Kidney (tissue), 14 donors: ENCODE data around the gene MTPN. TPM values are rescaled to one million over a fixed set of nuclear protein-coding genes. Genes with fewer than 3 reads are reported as not detected.

Experiments
- DNase-seq, 5 donors: peaks; one replicate each; pipeline ENCODE4 v3.0.0-alpha.2; 2013 to 2020
- FAIRE-seq: peaks from 2 replicates; lab custom pipeline; 2012; peaks lifted over from hg19 to GRCh38; lab: Jason Lieb, UNC
- H3K27ac ChIP-seq, 2 donors: one replicate each; pipeline ENCODE4 v1.7.0; 2013; ENCODE audit warnings: low read depth in 2 of 2, low read length in 2 of 2, inconsistent platforms in 1 of 2
- H3K27me3 ChIP-seq: one replicate; pipeline ENCODE4 v1.7.1; 2013; ENCODE audit warnings: low read length, inconsistent platforms; ENCODE audit not compliant: control insufficient read depth, insufficient read depth
- H3K36me3 ChIP-seq, 3 donors: one replicate each; pipeline versions ENCODE4 v1.7.0 to v1.7.1; 2013; ENCODE audit warnings: low read length in 3 of 3, control low read depth in 1 of 3, inconsistent platforms in 1 of 3; ENCODE audit not compliant: insufficient read depth in 3 of 3, control insufficient read depth in 2 of 3
- H3K4me1 ChIP-seq, 3 donors: one replicate each; pipeline versions ENCODE4 v1.7.0 to v1.7.1; 2013; ENCODE audit warnings: low read length in 3 of 3, inconsistent platforms in 1 of 3, low read depth in 1 of 3; ENCODE audit not compliant: control insufficient read depth in 2 of 3, insufficient read depth in 2 of 3
- H3K4me3 ChIP-seq, 3 donors: one replicate each; pipeline versions ENCODE4 v1.7.0 to v1.8.1; 2013; ENCODE audit warnings: low read length in 3 of 3, control low read depth in 1 of 3, inconsistent platforms in 1 of 3
- H3K9ac ChIP-seq, 3 donors: one replicate each; pipeline versions ENCODE4 v1.7.0 to v1.7.1; 2013; ENCODE audit warnings: low read length in 3 of 3, control low read depth in 1 of 3, inconsistent platforms in 1 of 3
- H3K9me3 ChIP-seq, 3 donors: one replicate each; pipeline versions ENCODE4 v1.7.0 to v1.7.1; 2013; ENCODE audit warnings: low read length in 3 of 3, control low read depth in 1 of 3, inconsistent platforms in 1 of 3; ENCODE audit not compliant: control insufficient read depth in 2 of 3, insufficient read depth in 1 of 3
- intact Hi-C: fragments of 100-400 bp; cut with DNase I; formaldehyde crosslinking; loops from one replicate; pipeline ENCODE4 v1.11.1; 2022
- polyA plus RNA-seq: library from polyadenylated mRNA; stranded (reverse); fragments of 350-450 nt; fragmentation: Illumina TruSeq; extraction: RNeasy Lipid Tissue Mini Kit (QIAGEN cat#74804); gene quantifications from one replicate; pipeline ENCODE4 v1.2.3, GENCODE V29; 2014; ENCODE audit warnings: low read depth, low replicate concordance; ENCODE audit not compliant: insufficient read depth
- total RNA-seq: library from RNA; stranded (reverse); fragmentation: NEBNext Ultra II Directional; extraction: Animal tissue kit (Norgen Biotek cat#: 25700); gene quantifications from one replicate; pipeline ENCODE4 v1.2.1, GENCODE V29; 2021
- TF ChIP-seq, protein P1 (sequence below): IDR thresholded peaks from 3 replicates; pipeline ENCODE4 v1.5.1; 2012; ENCODE audit warnings: mild to moderate bottlenecking, moderate library complexity, borderline replicate concordance; ENCODE audit not compliant: insufficient read depth; ENCODE audit errors: extremely low read depth
- donor health status: control.
- donor health status: control.
- donor health status: control.
- donor health status: control.
- donor health status: control.
- donor health status: DM: yes; HTN: yes; CAD: no.
- donor health status: Normal renal cell carcinoma (clear cell type).

The MTPN gene
- total and polyA plus RNA-seq, 2 donors from 2014 or later: 43.1 to 101 TPM

DNA sequence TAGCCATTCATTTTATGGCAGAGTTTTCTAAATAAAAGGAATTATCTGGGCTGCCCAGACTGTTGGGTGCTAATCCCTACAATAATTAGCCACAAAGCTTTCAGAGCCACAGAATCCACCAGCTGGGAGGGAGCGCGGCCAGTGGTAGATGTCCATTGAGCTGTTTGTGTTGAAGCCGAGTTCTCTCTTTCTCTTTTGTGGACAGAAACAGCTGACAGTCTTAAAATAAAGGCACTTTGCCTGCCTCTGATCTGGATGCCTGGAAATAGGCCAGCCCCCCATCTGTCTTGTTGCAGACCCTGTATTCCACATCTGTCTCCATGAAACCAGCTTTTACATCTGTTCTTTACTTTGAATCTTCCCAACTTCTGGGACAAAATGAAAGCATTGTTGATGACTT, 66.1 kb downstream of the MTPN start:
- no peak overlapping the region for H3K4me3 ChIP-seq
- TF ChIP-seq, protein P1, sequence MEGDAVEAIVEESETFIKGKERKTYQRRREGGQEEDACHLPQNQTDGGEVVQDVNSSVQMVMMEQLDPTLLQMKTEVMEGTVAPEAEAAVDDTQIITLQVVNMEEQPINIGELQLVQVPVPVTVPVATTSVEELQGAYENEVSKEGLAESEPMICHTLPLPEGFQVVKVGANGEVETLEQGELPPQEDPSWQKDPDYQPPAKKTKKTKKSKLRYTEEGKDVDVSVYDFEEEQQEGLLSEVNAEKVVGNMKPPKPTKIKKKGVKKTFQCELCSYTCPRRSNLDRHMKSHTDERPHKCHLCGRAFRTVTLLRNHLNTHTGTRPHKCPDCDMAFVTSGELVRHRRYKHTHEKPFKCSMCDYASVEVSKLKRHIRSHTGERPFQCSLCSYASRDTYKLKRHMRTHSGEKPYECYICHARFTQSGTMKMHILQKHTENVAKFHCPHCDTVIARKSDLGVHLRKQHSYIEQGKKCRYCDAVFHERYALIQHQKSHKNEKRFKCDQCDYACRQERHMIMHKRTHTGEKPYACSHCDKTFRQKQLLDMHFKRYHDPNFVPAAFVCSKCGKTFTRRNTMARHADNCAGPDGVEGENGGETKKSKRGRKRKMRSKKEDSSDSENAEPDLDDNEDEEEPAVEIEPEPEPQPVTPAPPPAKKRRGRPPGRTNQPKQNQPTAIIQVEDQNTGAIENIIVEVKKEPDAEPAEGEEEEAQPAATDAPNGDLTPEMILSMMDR: no peak
- no peaks in the 10 kb centered on the region for H3K9me3 ChIP-seq
- H3K36me3 ChIP-seq: no peaks in the 10 kb centered on the region
- H3K27me3 ChIP-seq: no peaks in the 10 kb centered on the region
- H3K9ac ChIP-seq: no peak overlapping the region
- intact Hi-C loops: no loop called here
- H3K4me1 ChIP-seq: no peaks in the 10 kb centered on the region
- H3K27ac ChIP-seq: no peak overlapping the region
- DNase-seq (peak in 3 of 5 donors; percentile 44 to 82 (median 52)), FAIRE-seq (no peak)

DNA sequence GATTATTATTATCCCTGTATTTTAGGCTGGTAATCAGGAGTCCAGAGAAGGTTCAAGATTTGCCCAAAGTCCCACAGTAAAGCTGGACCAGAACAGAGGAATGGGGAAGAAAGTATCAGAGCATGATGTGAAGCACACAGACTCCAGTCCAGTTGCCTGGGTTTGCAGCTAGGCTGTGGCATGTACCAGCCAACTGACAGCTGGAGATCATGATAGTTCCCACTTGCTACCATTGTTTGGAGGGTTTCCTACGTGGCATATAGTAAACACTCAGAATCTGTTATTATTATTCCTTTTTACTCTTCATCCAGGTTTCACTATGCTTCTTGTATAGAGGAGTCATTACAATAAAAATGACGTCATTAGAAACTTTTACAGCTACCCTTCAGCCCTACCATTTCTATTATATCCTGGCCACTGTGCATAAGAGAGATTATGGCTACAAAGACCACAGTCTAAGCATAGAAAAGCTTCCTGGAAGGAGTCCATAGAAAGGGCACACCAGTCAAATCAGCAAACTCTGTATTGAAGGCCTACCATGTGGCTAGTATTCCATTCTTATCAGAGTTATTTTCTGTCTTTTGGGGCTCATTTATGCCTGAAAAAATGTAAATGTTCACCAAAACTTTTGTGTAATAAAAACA, 66.6 kb downstream of the MTPN start:
- intact Hi-C loops: no loop called here
- Histone ChIP-seq H3K4me1 (no peaks in the 10 kb centered on the region), H3K9ac (no peak overlapping the region), H3K9me3 (no peaks in the 10 kb centered on the region), H3K36me3 (no peaks in the 10 kb centered on the region), H3K27me3 (no peaks in the 10 kb centered on the region), H3K27ac (no peak overlapping the region), H3K4me3 (no peak overlapping the region)
- TF ChIP-seq, protein P1: no peak
- DNase-seq: no peak
- no peak for FAIRE-seq

DNA sequence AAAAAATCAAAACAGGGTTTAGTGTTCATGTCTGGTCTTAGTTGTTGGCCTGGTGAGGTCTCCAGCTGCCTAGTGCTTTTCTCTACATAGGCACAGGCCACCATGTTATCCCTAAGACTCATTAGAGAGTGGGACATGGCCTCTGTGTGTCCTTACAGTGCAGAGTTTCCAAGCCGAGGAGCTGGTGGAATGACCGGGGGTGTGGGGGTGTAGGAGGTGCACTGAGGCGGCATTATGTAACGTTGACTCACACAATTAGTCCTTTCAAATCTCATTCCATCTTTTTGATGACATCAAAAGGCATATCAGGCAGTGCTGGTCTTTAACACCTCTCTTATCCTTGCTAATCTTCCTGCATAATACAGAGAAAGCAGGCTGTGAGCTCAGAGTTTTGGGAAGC, 71.3 kb downstream of the MTPN start:
- Histone ChIP-seq H3K4me3 (no peak overlapping the region), H3K9me3 (no peaks in the 10 kb centered on the region), H3K36me3 (no peaks in the 10 kb centered on the region), H3K27ac (no peak overlapping the region), H3K9ac (no peak overlapping the region), H3K27me3 (no peaks in the 10 kb centered on the region), H3K4me1 (no peaks in the 10 kb centered on the region)
- TF ChIP-seq, protein P1: no peak
- intact Hi-C loops: no loop called here
- DNase-seq: no peak
- no peak for FAIRE-seq

DNA sequence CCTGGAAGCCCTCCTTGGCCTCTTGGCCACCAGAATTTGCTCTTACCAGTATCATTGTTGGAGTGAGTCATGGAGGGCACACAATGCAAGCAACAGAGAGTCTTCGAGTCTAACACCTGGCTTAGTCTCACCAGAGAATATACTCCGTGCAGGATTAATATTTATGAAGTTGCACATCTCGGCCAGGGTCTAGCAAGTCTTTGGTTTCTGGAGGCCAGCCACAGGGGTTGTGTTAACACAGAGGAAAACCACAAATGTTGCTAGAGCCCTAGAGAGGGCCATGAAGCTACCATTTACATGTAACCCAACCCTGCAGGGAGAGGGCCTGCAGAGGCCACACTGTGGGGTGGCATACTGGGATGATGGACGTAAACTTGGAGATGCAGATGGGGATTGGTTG, 71.8 kb downstream of the MTPN start:
- DNase-seq: no peak
- Histone ChIP-seq H3K4me3 (no peak overlapping the region), H3K27me3 (no peaks in the 10 kb centered on the region), H3K27ac (no peak overlapping the region), H3K36me3 (no peaks in the 10 kb centered on the region), H3K9me3 (no peaks in the 10 kb centered on the region), H3K9ac (no peak overlapping the region), H3K4me1 (no peaks in the 10 kb centered on the region)
- no peak for FAIRE-seq
- intact Hi-C loops: no loop called here
- TF ChIP-seq, protein P1: no peak
